MV-4-11 (cell line): Measurements from ENCODE around the gene SCIMP.
"Not testable (repeated sequence)": the region's sequence is repeated elsewhere in the genome, so short reads cannot be mapped to it uniquely, and the experiment has no call there.

Experiments
- DNase-seq: peaks from one replicate; lab custom pipeline; 2025; lab: John Stamatoyannopoulos, UW

The SCIMP gene

DNA sequence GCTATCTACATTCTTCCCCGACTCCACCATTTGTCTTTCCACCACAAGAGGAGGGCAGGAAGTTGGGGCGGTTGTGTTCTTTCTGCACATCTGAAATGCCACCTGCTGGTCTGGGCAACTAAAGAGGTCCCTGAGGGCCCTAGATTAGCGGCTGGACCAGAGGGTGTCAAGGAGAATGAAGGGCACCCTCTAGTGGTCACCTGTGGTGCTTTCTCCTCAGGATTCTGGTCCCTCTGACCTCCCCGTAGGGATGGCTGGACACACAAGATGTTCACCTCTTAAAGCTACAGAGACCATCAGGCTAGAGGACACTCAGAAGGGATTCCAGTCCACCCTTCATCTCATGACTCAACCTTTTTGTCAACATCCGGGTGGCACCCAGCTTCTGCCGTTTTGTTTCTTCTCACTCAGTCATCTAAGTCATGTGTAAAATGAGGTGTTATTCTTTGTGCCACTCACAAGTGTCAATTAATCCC lies 2.9 kb upstream of the SCIMP start:
- DNase-seq, result peak; percentile 82

- no peak for DNase-seq
Measured at GRCh38 chr17:5236938-5237540, 2.4 kb upstream of the SCIMP start.

- peak; percentile 17 for DNase-seq
Measured at GRCh38 chr17:5233492-5233891, 1.2 kb downstream of the SCIMP start.

- peak; percentile 27 for DNase-seq
Measured at GRCh38 chr17:5226940-5227878, 7.5 kb downstream of the SCIMP start.

GRCh38 chr17:5225668-5226457 lies 8.8 kb downstream of the SCIMP start:
- DNase-seq, result peak; percentile 91

GRCh38 chr17:5221912-5222311 lies 12.7 kb downstream of the SCIMP start:
- DNase-seq, result not testable (repeated sequence)

DNA sequence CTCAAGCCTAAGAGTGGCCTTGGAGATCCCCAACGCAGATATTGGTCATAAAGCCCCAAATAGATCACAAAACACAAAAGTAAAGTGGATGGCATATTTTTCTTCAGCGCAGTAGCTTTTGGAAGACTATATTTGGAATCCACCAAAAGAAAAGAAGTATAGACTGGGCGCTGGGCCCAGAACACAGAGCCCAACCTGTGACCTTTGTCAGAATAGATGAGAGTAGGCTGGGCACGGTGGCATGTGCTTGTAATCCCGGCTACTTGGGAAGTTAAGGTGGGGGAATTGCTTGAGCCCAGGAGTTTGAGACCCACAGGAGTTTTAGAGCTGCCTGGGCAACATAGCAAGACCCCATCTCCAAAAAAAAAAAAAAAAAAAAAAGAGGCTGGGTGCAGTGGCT lies 14.6 kb downstream of the SCIMP start:
- no peak for DNase-seq

DNA sequence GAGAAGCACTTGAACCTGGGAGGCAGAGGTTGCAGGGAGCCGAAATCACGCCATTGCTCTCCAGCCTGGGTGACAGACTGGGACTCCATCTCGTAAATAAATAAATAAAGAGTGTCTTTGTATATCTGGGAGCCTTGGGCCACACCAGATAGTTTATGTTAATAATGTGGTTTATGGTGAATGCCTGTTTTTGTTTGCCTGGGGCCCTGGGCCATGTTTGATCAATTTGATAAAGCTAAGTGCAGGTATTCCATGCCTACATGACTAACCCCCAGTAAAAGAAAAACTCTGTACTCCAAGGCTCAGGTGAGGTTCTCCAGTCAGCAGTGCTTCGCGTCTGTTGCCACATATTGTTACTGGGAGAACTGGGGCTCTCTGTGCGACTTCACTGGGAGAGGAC lies 15.1 kb downstream of the SCIMP start:
- DNase-seq, result no peak

DNA sequence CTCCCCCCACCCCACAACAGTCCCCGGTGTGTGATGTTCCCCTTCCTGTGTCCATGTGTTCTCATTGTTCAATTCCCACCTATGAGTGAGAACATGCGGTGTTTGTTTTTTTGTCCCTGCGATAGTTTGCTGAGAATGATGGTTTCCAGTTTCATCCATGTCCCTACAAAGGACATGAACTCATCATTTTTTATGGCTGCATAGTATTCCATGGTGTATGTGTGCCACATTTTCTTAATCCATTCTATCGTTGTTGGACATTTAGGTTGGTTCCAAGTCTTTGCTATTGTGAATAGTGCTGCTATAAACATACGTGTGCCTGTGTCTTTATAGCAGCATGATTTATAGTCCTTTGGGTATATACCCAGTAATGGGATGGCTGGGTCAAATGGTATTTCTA lies 17.1 kb downstream of the SCIMP start:
- not testable (repeated sequence) for DNase-seq

DNA sequence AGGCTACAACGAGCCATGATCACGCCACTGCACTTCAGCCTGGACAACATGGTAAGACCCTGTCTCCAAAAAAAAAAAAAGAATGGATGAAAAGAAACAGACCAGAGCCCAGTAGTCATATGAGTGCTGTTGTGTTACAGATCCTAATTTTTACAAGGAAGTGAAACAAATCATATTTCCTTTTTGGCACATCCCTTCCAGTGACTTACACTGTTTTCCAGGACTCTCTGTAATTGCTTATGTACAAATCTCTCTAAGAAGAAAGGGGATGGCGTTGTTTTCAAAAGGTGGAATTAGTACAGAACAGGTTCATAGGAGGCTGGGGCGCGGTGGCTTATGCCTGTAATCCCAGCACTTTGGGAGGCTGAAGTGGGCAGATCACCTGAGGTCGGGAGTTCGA lies 23.2 kb downstream of the SCIMP start:
- peak; percentile 82 for DNase-seq

GRCh38 chr17:5210614-5211252 lies 23.9 kb downstream of the SCIMP start:
- DNase-seq, result peak; percentile 43

- DNase-seq, result no peak
Measured at GRCh38 chr17:5210091-5210490, 24.6 kb downstream of the SCIMP start.

GRCh38 chr17:5209396-5209795 lies 25.3 kb downstream of the SCIMP start:
- no peak for DNase-seq

DNA sequence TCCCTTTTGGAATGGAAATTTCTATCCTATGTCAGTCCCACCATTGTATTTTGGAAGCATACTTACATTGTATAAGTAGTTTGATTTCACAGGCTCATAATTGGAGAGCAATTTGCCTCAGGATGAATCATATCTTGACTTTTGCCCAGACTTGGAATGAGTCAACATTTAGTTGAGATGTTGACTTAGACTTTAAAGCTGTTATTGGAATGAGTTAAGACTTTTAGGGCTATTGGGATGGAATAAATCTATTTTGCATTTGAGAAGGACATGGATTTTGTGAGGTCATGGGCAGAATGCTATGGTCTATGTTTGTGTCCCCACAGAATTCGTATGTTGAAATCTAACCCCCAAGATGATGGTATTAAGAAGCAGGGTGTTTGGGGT lies 30.8 kb downstream of the SCIMP start:
- DNase-seq, result no peak

DNA sequence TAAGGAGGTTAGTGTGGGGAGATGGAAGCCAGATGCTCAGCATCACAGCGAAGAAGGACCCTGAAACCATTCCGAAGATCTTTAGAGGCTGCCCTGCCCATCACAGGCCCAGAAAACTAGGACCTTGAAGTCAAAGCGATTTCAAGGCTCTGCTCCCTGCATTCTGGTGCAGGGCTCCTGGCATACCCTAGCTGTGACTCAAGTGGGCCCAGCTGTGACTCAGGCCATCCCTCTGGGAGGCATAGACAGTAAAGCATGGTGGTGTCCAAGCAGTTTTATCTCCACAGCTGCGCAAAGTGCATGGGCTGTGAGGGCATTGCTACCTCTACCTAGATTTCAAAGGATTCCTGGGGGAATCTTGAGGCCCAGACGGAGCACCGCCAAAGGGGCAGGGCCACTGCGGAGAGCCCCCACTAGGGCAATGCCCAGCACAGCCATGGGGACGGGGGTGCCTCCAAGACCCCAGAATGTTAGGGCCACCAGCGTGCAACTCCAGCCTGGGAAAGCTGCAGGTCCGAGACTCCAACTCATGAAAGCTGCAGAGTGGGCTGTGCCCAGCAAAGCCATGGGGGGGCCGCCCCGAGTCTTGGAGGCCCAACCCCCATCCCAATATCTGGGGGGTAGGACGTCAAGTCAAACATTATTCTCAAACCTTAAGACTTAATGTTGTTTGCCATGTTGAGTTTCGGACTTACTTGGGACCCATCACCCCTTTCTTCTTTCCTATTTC lies 31.3 kb downstream of the SCIMP start:
- no peak for DNase-seq

GRCh38 chr17:5201011-5201410 lies 33.6 kb downstream of the SCIMP start:
- DNase-seq, result no peak

DNA sequence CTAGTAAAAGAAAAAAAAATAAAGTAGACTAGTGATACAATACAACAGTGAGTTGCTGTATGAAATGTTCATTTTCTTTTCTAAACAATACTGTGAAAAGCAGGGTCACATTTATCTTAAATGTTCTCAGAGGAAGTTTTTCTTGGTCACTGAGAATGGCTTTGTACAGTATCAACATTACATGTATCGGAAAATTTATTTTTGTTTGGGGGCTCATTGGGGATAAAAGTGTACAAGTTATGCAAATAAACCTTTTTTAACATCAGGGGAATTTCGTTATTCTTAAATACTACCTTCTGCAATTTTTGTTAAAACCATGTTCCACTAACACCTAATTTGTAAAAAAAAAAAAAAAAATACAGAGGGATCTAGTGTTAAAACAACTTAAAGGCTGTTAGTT lies 34.3 kb downstream of the SCIMP start:
- DNase-seq, result no peak

DNA sequence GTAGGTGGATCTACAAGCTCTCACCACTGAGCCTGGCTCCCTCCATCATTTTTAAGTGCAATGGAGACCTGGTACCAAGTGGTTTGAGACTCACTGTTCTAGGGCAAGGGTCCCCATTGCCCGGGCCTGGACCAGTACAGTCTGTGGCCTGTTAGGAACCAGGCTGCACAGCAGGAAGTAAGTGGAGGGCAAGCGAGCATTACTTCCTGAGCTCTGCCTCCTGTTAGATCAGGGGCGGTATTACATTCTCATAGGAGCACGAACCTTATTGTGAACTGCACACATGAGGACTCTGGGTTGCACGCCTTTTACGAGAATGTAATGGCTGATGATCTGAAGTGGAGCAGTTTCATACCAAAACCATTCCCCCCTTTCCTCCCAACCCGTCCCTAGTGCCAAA lies 36.2 kb downstream of the SCIMP start:
- DNase-seq, result no peak

- DNase-seq, result no peak
Measured at GRCh38 chr17:5194346-5194745, 40.3 kb downstream of the SCIMP start.

DNA sequence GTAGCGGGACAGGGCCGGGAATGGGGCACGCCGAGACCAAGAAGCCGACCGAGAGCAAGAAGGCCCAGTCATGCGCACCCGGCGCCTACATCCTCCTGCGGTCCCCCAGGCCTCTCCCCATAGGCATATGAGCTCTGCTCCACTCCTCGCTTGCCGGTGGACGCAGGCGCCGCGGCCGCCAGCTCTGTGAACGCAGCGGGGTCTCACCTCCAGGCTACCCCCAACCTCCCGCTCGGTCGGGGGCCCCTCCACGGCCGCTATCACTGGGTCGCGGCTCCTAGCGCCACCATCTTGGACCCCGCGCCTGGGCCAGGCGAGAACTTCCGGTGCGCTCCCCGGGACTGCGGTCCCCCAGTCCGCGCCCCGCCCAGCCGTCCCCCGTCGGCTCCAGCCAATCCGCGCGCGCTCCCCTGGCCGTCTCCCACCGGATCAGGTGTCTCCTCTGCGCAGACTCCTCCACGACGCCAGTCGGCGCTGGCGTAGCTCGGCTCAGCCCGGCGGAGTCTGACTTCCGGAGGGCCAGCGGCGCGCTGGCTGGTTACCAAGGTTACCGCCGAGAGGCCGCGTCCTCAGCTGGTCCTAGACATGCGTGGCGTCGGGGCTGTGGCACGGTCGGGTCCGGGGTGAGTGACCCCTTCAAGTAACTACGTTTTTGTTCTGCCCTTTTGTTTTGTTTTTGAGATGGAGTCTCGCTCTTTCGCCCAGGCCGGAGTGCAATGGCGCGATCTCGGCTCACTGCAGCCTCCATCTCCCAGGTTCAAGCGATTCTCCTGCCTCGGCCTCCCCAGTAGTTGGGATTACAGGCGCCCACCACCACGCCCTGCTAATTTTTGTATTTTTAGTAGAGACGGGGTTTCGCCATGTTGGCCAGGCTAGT lies 42.9 kb downstream of the SCIMP start, which contains the start of gene ZNF594:
ZNF594 (minus strand) TSS at position 328 of the 877 bp plus-strand sequence. CDS start 7,612 bp downstream, outside the sequence.
- DNase-seq, result peak; percentile 94
